Occipital lobe (tissue), 2 donors: Measurements from ENCODE around the gene TMEM40. TPM values are rescaled to one million over a fixed set of nuclear protein-coding genes. Genes with fewer than 3 reads are reported as not detected.
"Not testable (repeated sequence)": the region's sequence is repeated elsewhere in the genome, so short reads cannot be mapped to it uniquely, and the experiment has no call there.

Experiments
- DNase-seq: peaks from one replicate; lab custom pipeline; 2025; lab: John Stamatoyannopoulos, UW
- total RNA-seq: library from RNA; depleted of rRNA; stranded (reverse); fragments of >200 nt; gene quantifications from one replicate; pipeline ENCODE4 v1.2.3, GENCODE V29; 2014

Gene TMEM40
- total RNA-seq, 1 donor from 2014 or later = not detected

DNA sequence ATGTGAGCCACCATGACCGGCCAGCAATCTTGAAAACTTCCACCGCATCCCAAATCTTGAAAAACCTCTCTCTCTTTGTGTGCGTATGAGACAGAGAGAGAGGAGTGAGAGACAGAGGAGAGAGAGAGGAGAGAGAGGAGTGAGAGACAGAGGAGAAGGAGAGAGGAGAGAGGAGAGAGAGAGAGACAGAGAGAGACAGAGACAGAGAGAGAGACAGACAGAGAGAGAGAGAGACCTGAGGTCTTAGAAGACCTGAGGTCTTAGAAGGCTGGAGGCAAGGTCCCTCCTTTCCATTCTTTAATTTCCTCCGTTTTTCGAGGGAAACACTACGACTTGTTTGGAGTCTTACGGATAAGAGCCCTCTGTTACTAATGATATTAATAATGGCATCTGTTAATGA is 39.5 kb downstream of the TMEM40 start:
- DNase-seq = no peak

- no peak for DNase-seq
Observed at GRCh38 chr3:12716605-12717151, 42.4 kb downstream of the TMEM40 start.

DNA sequence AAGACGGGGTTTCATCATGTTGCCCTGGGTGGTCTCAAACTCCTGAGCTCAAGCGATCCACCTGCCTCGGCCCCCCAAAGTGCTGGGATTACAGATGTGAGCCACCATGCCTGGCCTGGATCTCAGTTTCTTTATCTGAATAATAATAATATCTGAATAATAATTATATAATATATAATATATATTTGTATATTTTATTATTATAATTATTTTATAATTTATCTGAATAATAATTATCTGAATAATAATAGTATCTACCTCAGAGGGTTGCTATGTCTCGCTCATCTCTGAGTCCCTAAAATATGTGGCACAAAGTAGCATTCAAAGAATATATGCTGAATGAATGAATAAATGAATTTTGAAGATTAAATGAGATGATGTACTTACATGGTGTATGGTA is 44.8 kb downstream of the TMEM40 start:
- DNase-seq = no peak

GRCh38 chr3:12710062-12710461 is 49.0 kb downstream of the TMEM40 start:
- DNase-seq = no peak

- DNase-seq = no peak
Observed at GRCh38 chr3:12709334-12709733, 49.7 kb downstream of the TMEM40 start.

DNA sequence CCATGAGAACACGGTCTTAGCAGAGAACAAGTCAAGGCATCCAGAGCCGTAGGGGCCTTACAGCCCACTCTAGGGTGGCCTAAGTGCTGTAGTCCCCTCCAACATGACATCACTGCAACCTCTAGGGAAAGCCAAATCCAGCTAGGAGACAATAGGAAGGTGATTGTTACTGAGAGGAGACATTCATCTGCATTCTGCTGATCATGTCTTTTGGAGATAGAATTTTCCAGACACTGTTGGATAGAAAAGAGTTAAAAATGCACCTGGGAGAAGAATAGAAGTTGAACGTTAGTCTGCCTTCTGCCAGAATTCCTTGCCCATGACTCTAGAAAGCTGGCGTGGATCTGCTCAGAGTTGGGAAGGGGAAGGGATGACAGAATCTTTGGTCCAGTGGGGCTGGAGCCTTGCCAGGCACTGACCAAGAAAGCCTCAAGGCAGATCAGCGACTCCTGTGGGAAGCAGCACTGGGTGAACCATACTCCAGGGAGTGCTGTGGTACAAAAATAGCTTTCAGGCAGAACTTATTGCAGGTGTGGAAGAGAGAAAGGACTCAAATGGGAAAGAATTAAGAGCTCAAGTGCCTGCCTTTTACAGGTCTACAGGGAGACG is 50.4 kb downstream of the TMEM40 start:
- no peak for DNase-seq

- DNase-seq = no peak
Observed at GRCh38 chr3:12707449-12707848, 51.6 kb downstream of the TMEM40 start.

GRCh38 chr3:12706504-12707253 is 52.4 kb downstream of the TMEM40 start:
- no peak for DNase-seq

GRCh38 chr3:12705981-12706380 is 53.1 kb downstream of the TMEM40 start:
- DNase-seq = no peak

- DNase-seq = no peak
Observed at GRCh38 chr3:12705374-12705926, 53.6 kb downstream of the TMEM40 start.

DNA sequence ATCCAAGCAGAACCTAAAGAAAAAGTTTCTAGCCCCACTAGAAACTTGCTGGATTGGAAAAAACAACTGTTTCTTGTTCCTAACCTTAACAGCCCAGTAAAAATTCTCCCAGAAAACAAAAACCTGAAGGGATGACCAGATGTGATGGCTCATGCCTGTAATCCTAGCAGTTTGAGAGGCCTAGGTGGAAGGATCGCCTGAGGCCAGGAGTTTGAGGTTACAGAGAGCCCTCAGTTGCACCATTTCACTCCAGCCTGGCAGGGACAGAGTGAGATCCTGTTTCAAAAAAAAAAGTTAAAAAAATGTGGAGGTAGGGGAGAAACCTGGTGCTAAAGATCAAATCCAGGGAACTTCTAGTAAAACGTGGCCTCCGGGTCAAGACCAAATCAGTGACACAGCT is 56.6 kb downstream of the TMEM40 start:
- DNase-seq = no peak

- DNase-seq = not testable (repeated sequence)
Observed at GRCh38 chr3:12701601-12702000, 57.5 kb downstream of the TMEM40 start.

- DNase-seq = no peak
Observed at GRCh38 chr3:12700800-12701199, 58.3 kb downstream of the TMEM40 start.

- no peak for DNase-seq
Observed at GRCh38 chr3:12695916-12696315, 63.1 kb downstream of the TMEM40 start.

- DNase-seq = no peak
Observed at GRCh38 chr3:12695112-12695511, 63.9 kb downstream of the TMEM40 start.

DNA sequence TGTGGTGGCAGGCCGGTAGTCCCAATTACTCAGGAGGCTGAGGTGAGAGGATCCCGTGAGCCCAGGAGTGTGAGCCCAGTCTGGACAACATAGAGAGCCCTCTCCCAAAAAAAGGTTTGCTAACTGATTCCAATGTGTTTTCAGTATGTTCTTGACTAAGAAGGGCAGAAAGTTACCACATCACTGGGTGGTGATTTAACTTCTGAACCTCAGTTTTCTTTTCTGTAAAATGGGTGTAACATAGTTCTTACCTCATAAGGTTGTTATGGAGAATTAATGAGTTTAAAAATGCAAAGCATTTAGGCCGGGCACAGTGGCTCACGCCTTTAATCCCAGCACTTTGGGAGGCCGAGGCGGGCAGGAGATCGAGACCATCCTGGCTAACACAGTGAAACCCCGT is 66.6 kb downstream of the TMEM40 start:
- no peak for DNase-seq

- no peak for DNase-seq
Observed at GRCh38 chr3:12689997-12690711, 68.9 kb downstream of the TMEM40 start.

- DNase-seq = no peak
Observed at GRCh38 chr3:12687948-12688347, 71.1 kb downstream of the TMEM40 start.

DNA sequence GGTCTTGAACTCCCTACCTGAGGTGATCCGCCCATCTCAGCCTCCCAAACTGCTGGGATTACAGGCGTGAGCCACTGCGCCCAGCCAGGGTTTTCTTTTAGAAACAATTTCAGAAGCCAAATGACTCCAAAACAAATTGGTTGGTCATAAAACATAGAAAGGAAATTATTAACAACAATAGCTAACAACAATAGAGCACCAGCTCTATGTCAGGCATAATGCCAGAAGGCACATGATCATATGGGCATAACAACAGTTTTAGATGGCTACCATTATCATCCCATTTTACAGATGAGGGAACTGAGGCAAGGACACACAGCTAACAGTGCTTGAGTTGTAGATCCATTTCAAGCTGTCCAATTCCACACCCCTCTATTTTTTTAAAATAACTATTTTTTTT is 73.0 kb downstream of the TMEM40 start:
- DNase-seq = no peak
